Gastroesophageal sphincter (tissue), 3 donors: Measurements from ENCODE around the gene SMTNL2.

ENCODE experiments used
- CTCF ChIP-seq, 4 experiments: fragments of 200-600 bp in 2 of 4; fragments of 450-650 bp in 2 of 4; sonication (generic) in 1 of 4; IDR thresholded peaks; one replicate each; pipeline ENCODE4 v1.5.1; 2017 to 2019; ENCODE audit warnings: antibody characterized with exemption in 4 of 4, mild to moderate bottlenecking in 2 of 4, moderate library complexity in 2 of 4
- POLR2A ChIP-seq, 2 donors: fragments of 450-650 bp; IDR thresholded peaks; one replicate each; pipeline ENCODE4 v1.6.1; 2017; ENCODE audit warnings: antibody characterized with exemption in 2 of 2, mild to moderate bottlenecking in 2 of 2, moderate library complexity in 1 of 2

- TF ChIP-seq CTCF (IDR thresholded peaks at IDR 0.05) (no peak), POLR2A (IDR thresholded peaks at IDR 0.05) (no peak)
Measured at GRCh38 chr17:4551141-4551540, 33.2 kb upstream of the SMTNL2 start.
